HG02943 (cell line): ENCODE measurements around the gene FOXO6.

Source experiments
- ATAC-seq: cut with Tn5 transposase; IDR thresholded peaks from one replicate; pipeline ENCODE4 v1.9.1; 2021; ENCODE audit warnings: mild to moderate bottlenecking, low read depth, moderate library complexity; ENCODE audit not compliant: unreplicated experiment

Gene FOXO6

GRCh38 chr1:41397020-41397419 is 35.8 kb downstream of the FOXO6 start:
- no peak for ATAC-seq

DNA sequence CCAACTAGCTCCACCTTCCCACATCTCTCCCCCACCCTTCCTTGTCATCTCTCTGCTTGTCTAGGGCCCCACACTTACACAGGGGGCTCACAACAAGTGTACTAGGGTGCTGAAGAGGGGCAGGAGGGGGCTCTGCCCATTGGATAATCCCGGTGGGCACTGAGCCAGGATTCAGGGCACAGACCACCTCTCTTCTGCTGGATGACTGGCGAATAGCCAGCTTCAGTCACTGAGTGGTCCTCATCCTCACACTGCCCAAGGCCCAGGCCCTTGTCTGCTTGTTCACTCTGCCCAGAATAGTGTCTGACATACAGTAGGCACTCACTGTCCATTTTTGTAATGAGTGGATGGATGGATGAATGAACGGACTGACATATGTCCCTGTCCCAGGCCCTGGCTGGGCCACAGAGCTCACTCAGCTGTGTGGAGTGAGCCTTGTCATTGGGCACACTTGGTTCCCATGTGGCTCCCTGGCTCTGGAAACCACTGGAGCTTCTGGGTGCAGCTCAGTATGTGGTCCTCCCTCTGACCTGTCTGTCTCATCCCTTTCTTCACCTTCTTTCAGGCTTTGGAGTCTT is 36.6 kb downstream of the FOXO6 start:
- no peak for ATAC-seq

DNA sequence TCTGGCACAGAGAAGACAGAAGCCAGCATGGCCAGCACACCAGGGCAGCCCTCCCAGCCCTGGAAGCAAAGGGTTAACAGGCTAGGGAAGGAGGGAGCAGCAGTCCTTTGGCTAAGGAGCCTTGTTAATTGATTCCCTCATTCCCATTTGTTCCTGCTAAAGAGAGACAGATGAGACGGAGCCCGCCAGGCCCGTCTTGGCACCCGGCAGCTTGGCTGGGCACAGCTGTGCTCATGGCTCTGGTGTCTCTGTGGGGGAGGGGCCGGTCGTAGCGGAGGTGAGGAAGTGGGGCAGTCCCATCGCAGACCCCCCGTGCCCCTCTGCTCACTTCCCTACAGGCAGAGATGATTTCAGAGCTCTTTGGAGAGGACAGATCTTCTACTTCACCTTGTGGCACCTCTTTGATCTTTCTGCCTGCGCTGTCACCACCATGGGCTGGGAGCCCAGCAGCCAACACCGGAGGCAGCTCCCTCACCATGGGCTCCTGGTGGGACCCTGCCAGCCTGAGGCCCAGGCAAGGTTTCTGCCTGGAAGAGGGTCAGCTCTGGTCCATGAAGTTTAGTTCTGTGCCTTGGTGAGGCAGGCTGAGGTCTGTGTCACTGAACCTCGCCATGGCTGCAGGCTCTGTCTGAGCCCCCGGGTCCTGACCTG is 38.0 kb downstream of the FOXO6 start:
- no peak for ATAC-seq

GRCh38 chr1:41400225-41400624 is 39.0 kb downstream of the FOXO6 start:
- no peak for ATAC-seq

DNA sequence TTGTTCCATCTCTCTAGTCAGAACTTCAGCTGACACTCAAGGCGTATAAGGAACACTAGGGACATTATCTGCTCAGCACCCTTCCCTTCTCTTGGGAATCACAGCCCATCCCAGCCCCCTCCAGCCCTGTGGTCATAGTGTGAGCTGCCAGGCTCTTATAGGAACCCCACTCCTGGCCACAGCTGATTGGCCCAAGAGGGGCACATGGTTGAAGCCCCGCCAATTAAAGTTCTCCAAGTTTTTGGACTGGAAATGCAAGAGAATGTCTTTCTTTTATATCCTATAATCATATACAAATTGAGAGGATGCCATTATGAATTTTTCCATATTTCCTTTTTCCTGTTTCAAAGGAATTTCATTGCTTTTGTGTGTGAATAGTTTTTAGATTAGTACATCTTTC is 40.7 kb downstream of the FOXO6 start:
- no peak for ATAC-seq

DNA sequence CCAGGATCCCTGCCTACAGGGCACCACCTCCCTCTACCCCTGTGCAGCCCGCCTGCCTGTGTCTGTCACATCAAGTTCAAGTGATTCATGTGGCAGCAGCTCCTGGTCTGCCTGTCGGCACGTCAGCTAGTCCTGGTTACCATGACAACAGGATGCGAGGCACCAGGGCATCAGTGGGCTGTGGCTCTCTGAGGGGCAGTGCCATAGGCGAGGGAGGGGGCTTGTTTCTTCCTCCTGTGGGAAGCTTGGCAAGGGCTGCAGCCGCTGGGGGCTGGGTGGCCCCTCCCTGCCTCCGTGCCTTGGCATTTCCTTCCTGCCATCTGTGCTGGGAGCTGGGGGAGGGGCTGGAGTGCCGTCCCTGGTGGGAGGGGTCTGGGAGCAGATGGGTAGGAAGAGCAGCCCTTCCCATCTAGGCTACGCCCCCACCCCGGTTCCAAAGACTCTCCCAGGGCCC is 43.1 kb downstream of the FOXO6 start:
- ATAC-seq: no peak

GRCh38 chr1:41407664-41408252 is 46.5 kb downstream of the FOXO6 start:
- no peak for ATAC-seq

DNA sequence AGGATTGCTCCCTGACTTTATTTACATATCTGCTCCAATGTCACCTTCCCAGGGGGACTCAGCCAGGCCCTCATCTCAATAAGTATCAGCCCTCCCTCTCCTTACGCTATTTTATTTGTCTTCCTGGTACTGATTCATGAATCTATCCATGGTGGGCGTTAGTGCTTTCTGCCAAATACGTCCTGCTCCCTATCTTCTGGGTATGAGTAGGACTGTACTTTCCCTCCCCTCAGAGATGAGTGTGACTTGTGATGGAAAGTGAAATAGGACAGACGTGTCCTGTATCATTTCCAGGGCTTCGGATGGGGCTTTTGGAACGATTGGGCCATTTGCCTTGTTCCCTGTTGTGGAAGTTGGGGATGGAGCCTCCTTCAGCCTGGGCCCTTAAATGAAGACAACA is 47.5 kb downstream of the FOXO6 start:
- ATAC-seq: no peak

- ATAC-seq: no peak
These were observed 48.6 kb downstream of the FOXO6 start for GRCh38 chr1:41409825-41410224.

DNA sequence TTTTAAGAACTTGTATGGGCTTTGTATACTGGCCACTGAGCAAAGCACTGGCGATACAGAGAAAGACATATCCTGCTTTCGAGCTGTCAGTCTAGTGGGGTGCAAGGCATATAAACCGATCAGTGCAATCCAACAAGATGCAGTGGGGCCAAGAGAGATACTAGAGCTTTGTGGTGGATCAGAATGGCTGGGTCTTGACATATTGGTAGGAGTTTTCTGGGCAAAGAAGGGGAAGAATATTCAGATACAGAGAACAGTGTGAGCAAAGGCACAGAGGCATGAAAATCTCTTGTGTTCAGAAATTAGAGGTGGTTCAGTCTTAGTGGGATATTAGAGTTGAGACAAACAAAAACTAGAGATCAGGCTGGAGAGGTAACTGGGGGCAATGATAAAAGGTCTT is 49.2 kb downstream of the FOXO6 start:
- ATAC-seq: no peak

DNA sequence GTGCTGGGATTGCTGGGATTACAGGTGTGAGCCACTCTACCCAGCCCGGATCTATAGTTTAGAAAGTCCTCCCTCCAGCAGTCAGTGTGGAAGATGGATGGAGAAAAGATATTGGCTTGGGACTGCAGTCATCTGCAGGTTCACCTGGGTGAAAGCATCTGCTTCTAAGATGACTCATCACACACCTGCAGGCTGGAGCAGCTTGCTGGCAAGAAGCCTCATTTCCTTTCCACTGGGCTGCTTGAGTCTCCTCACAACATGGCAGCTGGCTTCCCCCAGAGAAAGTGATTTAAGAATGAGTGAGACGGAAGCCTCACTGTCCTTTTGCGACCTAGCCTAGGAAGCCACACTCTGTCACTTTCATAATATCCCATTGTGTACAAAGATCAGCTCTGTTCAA is 50.0 kb downstream of the FOXO6 start:
- ATAC-seq: no peak

DNA sequence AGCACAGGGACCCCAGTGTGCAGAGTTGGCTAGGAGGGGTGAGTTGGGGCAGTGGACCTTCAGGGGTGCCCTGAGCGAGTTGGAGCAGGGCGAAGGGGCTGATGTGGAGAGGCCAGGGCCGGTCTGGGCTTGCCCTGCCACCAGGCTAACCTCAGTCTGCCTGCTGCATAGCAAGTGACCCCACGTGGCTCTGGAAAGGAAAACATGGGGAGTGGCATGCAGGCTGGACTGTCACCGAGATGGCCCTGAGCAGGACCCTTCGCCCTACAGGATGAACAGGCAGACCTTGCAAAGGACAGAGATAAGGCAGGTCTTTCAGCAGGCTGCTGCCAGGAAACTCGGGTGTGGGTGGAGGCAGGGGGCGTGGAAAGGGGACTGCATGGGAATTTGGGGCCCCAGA is 51.5 kb downstream of the FOXO6 start:
- ATAC-seq: no peak

DNA sequence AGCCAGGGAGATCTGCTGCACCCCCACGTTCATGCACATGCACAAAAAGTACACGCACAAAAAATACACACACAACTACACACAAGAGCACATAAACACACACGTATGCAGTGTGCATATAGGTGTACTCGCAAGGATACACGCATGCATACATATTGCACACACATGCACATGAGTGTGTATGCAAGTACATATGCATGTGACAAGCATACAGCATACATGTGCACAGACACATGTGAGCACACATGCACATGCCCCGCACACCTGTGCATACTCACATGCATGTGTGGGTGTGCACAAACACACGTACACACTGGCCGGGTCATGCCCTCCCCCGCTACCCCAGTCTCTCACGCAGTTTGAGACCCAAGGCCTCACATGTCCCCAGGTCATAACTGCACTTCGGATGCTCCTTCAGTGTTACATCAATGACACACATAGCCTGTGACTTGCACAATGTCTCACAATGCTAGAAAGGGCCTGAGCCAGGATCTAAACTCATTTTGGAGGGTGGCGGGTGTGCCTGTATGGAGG is 52.6 kb downstream of the FOXO6 start:
- ATAC-seq: no peak

GRCh38 chr1:41414296-41414695 is 53.1 kb downstream of the FOXO6 start:
- no peak for ATAC-seq

DNA sequence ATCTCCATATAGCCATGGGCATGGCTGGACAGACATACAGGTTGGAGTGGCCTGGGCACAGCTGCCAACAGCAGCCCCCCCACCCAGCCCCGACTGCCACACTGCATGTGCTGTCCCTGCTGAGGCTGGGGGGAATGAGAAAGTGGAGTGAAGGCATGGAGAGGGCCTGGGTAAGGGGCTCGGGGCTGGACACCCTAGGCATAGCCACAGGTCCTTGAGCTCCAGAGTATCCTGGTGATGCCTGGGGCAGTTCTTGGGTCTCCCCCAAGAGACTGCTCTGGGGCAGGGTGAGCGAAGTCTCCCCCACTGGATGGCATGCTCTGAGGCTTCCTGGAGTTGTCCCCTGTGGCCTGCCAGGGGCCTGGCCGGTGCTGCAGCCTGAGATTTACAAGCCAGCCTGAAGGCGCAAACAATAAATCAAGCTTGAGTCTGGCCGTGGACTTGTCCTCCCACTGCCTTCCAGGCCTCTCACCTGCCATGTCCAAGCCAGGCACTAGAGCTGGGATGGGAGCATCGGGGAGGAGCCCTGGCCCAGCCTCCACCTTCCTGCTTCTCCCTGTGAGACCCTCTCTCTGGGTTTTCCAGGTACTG is 53.6 kb downstream of the FOXO6 start:
- ATAC-seq: no peak

- ATAC-seq: no peak
These were observed 54.8 kb downstream of the FOXO6 start for GRCh38 chr1:41416081-41416480.

DNA sequence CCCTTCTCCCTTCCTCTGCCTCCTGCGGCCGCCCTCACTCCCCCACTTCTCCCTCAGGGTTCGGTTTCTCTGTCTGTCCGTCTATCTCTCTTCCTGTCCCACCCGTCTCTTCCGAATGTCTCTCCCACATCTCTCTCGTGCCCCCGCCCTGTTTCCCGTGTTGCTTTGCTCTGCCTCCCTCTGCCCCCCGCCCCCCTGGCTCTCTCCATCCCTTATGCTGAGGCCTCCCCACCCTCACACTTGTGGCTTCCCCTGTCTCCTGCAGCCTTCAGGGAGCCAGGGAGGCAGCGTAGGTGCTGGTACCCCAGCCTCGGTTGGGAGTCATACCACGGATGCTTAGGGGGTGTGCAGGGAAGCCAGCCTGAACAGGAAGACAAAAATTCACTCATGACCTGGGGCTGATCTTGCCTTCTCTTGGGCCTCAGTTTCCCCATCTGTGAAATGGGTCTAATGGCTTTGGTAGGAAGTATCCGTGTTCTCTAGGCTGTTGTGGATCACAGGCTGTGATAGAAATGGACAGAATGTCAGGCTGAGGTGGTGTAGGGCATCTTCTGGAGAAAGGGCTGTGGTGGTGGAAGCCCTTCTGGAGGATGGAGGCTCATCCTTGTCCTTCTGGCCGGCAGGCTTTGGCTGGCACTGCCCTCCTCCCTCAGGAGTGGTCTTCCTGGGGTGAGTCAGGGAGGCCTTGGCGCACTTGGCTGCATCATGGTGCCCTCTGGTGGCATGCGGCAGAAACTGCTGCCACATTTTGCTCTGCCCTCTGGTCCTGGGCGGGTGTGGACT is 55.5 kb downstream of the FOXO6 start:
- ATAC-seq: no peak

GRCh38 chr1:41417335-41417682 is 56.1 kb downstream of the FOXO6 start:
- no peak for ATAC-seq

GRCh38 chr1:41417746-41418145 is 56.5 kb downstream of the FOXO6 start:
- ATAC-seq: no peak

DNA sequence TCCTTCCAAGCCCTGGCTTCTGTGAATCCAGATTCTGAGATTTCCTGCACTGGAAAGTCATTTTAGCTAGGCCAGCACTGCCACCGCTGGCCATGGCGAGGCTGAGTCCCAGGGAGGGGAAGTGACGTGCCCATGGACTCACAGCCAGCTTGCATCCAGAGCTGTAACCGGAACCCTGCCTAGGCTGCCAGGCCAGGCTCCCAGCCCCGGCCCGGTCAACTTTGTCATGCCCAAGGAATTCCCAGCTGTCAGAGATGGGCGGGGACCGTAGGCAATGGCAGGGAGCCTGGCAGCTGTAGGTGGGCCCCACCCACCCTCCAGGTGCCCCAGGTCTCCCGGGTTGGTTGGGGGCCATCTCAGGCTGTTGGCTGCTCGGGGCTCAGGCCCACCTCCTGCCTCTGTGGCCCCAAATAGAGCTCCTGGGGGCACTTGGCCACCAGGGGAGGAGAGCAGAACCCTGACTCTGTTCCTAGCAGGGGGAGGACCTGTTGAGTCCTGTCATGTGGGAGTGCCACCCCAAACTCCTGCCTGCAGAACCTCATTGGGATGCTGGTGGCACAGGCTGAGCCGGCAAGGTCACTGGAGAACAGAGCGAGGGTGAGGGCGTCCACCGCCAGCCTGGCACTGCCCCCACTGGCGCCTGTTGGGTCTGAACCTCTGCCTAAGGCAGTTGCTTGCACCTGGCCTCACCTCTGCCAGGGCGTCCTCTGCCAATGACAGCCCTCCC is 57.8 kb downstream of the FOXO6 start:
- ATAC-seq: no peak
